A172 (cell line): ENCODE data around the gene TRIM7. TPM values are rescaled to one million over a fixed set of nuclear protein-coding genes. Genes with fewer than 3 reads are reported as not detected.
A peak's percentile ranks its signal among the peaks of the same experiment; 100 is the strongest.
"Not testable (repeated sequence)": the region's sequence is repeated elsewhere in the genome, so short reads cannot be mapped to it uniquely, and the experiment has no call there.

Experiments
- DNase-seq: peaks from one replicate; pipeline ENCODE4 v3.0.0-alpha.2; 2015; ENCODE audit warnings: low spot score
- total RNA-seq: library from RNA; depleted of rRNA; stranded (reverse); fragments of >200 nt; shearing (Covaris generic); gene quantifications from 2 replicates; pipeline ENCODE4 v1.2.3, GENCODE V29; 2014

Gene TRIM7
- total RNA-seq, 1 experiment from 2014 or later, result 19.0 TPM

- DNase-seq, result no peak
These were observed 11.3 kb downstream of the TRIM7 start for GRCh38 chr5:181193656-181194055.

GRCh38 chr5:181192337-181193046, 12.5 kb downstream of the TRIM7 start:
- DNase-seq, result no peak

GRCh38 chr5:181191526-181192336, 13.3 kb downstream of the TRIM7 start:
- DNase-seq, result peak; percentile 92

- no peak for DNase-seq
These were observed 14.1 kb downstream of the TRIM7 start for GRCh38 chr5:181190711-181191525.

GRCh38 chr5:181189962-181190710, 14.9 kb downstream of the TRIM7 start:
- no peak for DNase-seq

GRCh38 chr5:181189363-181189961, 15.5 kb downstream of the TRIM7 start:
- no peak for DNase-seq

- peak; percentile 69 for DNase-seq
These were observed 16.2 kb downstream of the TRIM7 start for GRCh38 chr5:181188700-181189362.

GRCh38 chr5:181187500-181188213, 17.3 kb downstream of the TRIM7 start:
- peak; percentile 88 for DNase-seq

GRCh38 chr5:181186986-181187499, 18.0 kb downstream of the TRIM7 start:
- no peak for DNase-seq

GRCh38 chr5:181186022-181186421, 19.0 kb downstream of the TRIM7 start:
- DNase-seq, result no peak

- DNase-seq, result no peak
These were observed 19.4 kb downstream of the TRIM7 start for GRCh38 chr5:181185560-181185959.

- DNase-seq, result no peak
These were observed 20.2 kb downstream of the TRIM7 start for GRCh38 chr5:181184845-181185216.

GRCh38 chr5:181182651-181183050, 22.3 kb downstream of the TRIM7 start:
- no peak for DNase-seq

GRCh38 chr5:181181650-181182565, 23.1 kb downstream of the TRIM7 start:
- peak; percentile 71 for DNase-seq

- DNase-seq, result not testable (repeated sequence)
These were observed 27.4 kb downstream of the TRIM7 start for GRCh38 chr5:181177559-181177958.

GRCh38 chr5:181176254-181176952, 28.6 kb downstream of the TRIM7 start:
- DNase-seq, result no peak

GRCh38 chr5:181173420-181174342, 31.3 kb downstream of the TRIM7 start:
- no peak for DNase-seq
